Fibroblast of mammary gland (primary cell): ENCODE data around the gene PROB1.

ENCODE experiments used
- DNase-seq: peaks from one replicate; pipeline ENCODE4 v3.0.0-alpha.2; 2010; ENCODE audit warnings: low read depth
- H3K4me3 ChIP-seq: 2 replicates; pipeline ENCODE4 v1.5.1; 2011; ENCODE audit warnings: low read depth, mild to moderate bottlenecking, low read length, moderate library complexity; ENCODE audit not compliant: control insufficient read depth
- TF ChIP-seq, protein P1 (sequence below): conservative IDR thresholded peaks from 2 replicates; pipeline ENCODE4 v1.5.1; 2011; ENCODE audit warnings: low read depth, low read length, inconsistent platforms; ENCODE audit not compliant: control insufficient read depth, insufficient read depth

PROB1 gene

GRCh38 chr5:139417214-139417613 lies 22.3 kb upstream of the PROB1 start:
- H3K4me3 ChIP-seq: no peak overlapping the region
- TF ChIP-seq, protein P1, sequence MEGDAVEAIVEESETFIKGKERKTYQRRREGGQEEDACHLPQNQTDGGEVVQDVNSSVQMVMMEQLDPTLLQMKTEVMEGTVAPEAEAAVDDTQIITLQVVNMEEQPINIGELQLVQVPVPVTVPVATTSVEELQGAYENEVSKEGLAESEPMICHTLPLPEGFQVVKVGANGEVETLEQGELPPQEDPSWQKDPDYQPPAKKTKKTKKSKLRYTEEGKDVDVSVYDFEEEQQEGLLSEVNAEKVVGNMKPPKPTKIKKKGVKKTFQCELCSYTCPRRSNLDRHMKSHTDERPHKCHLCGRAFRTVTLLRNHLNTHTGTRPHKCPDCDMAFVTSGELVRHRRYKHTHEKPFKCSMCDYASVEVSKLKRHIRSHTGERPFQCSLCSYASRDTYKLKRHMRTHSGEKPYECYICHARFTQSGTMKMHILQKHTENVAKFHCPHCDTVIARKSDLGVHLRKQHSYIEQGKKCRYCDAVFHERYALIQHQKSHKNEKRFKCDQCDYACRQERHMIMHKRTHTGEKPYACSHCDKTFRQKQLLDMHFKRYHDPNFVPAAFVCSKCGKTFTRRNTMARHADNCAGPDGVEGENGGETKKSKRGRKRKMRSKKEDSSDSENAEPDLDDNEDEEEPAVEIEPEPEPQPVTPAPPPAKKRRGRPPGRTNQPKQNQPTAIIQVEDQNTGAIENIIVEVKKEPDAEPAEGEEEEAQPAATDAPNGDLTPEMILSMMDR: no peak
- no peak for DNase-seq

GRCh38 chr5:139416651-139417050 lies 21.7 kb upstream of the PROB1 start:
- no peak for DNase-seq
- no peak overlapping the region for H3K4me3 ChIP-seq
- TF ChIP-seq, protein P1: no peak

- H3K4me3 ChIP-seq: no peak overlapping the region
- TF ChIP-seq, protein P1: no peak
- no peak for DNase-seq
Measured at GRCh38 chr5:139415869-139416268, 21.0 kb upstream of the PROB1 start.

DNA sequence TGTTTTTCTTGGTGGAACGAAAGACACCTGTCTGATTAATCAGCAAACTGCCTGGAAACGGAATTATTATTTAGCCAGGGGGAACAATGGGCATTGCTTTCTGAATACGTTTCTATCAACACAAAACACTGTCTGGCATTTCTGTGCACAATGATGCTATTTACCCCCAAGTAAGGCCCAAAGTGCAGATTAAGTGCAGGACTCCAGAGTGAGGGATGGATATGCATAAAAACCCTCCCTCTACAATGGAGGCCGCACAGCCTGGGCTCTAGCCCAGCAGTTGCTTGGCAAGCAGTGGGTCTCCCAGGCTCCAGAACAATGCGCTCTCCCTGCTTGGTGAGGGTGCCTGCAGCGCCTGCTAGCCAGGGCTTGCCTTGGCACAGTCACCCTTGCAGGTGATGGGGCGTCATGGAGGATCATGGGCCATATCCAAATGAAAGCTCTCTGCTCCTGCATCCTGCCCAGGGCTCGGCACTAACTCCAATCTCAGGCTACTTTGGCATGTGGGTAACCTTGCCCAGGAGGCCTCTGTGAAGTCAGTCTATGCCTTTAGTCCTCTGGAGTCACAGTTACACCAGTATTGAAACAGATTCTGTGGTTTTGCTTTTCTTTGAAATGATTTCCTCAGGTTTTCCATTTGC lies 20.4 kb upstream of the PROB1 start:
- H3K4me3 ChIP-seq: no peak overlapping the region
- TF ChIP-seq, protein P1: no peak
- no peak for DNase-seq

GRCh38 chr5:139414581-139415130 lies 19.8 kb upstream of the PROB1 start:
- DNase-seq: no peak
- H3K4me3 ChIP-seq: no peak overlapping the region
- TF ChIP-seq, protein P1: no peak

GRCh38 chr5:139413963-139414362 lies 19.1 kb upstream of the PROB1 start:
- TF ChIP-seq, protein P1: no peak
- DNase-seq: no peak
- H3K4me3 ChIP-seq: no peak overlapping the region
